HEK293 (cell line): ENCODE data around the gene RNF10.

ENCODE experiments used
- EGR2 ChIP-seq: fragments of 450-650 bp; formaldehyde crosslinking; IDR thresholded peaks from 2 replicates; pipeline ENCODE4 v1.5.1; 2016; ENCODE audit warnings: low read depth, missing biosample characterization, missing genetic modification characterization
- GLI2 ChIP-seq: fragments of 450-650 bp; formaldehyde crosslinking; IDR thresholded peaks from 2 replicates; pipeline ENCODE4; 2017; ENCODE audit warnings: missing biosample characterization, missing genetic modification characterization, low read depth, borderline replicate concordance
- HOXD13 ChIP-seq: sonication (generic); formaldehyde crosslinking; IDR thresholded peaks from 2 replicates; pipeline ENCODE4 v1.8.0; 2022; ENCODE audit warnings: missing genetic modification reagents, borderline replicate concordance
- MYNN ChIP-seq: fragments of 450-650 bp; formaldehyde crosslinking; IDR thresholded peaks from 2 replicates; pipeline ENCODE4 v1.5.1; 2016; ENCODE audit warnings: missing biosample characterization, missing genetic modification characterization, borderline replicate concordance
- OSR2 ChIP-seq: fragments of 450-650 bp; formaldehyde crosslinking; IDR thresholded peaks from 2 replicates; pipeline ENCODE4 v1.5.1; 2016; ENCODE audit warnings: missing biosample characterization, missing genetic modification characterization
- ZBTB17 ChIP-seq: fragments of 450-650 bp; formaldehyde crosslinking; IDR thresholded peaks from 2 replicates; pipeline ENCODE4 v1.5.1; 2016; ENCODE audit warnings: missing biosample characterization, missing genetic modification characterization
- ZNF10 ChIP-seq: fragments of 450-650 bp; formaldehyde crosslinking; IDR thresholded peaks from 2 replicates; pipeline ENCODE4 v1.5.1; 2017; ENCODE audit warnings: missing biosample characterization, missing genetic modification characterization
- ZNF112 ChIP-seq: fragments of 450-650 bp; formaldehyde crosslinking; IDR thresholded peaks from 2 replicates; pipeline ENCODE4 v1.5.0; 2017; ENCODE audit warnings: missing biosample characterization, missing genetic modification characterization
- ZNF132 ChIP-seq: fragments of 450-650 bp; formaldehyde crosslinking; IDR thresholded peaks from 2 replicates; pipeline ENCODE4 v1.5.1; 2017; ENCODE audit warnings: missing biosample characterization, missing genetic modification characterization, borderline replicate concordance
- ZNF221 ChIP-seq: fragments of 450-650 bp; formaldehyde crosslinking; IDR thresholded peaks from 2 replicates; pipeline ENCODE4 v1.5.1; 2017; ENCODE audit warnings: missing biosample characterization, missing genetic modification characterization, borderline replicate concordance
- ZNF266 ChIP-seq: fragments of 450-650 bp; formaldehyde crosslinking; IDR thresholded peaks from 2 replicates; pipeline ENCODE4 v1.5.1; 2016; ENCODE audit warnings: missing biosample characterization, missing genetic modification characterization, low read depth
- ZNF302 ChIP-seq: fragments of 450-650 bp; formaldehyde crosslinking; IDR thresholded peaks from 2 replicates; pipeline ENCODE4 v1.5.1; 2016; ENCODE audit warnings: missing biosample characterization, missing genetic modification characterization, low read depth
- ZNF529 ChIP-seq: fragments of 450-650 bp; formaldehyde crosslinking; IDR thresholded peaks from 2 replicates; pipeline ENCODE4 v1.5.1; 2017; ENCODE audit warnings: missing genetic modification characterization, missing biosample characterization; ENCODE audit not compliant: insufficient replicate concordance
- ZNF549 ChIP-seq: fragments of 450-650 bp; IDR thresholded peaks from 2 replicates; pipeline ENCODE4 v1.5.1; 2018; ENCODE audit warnings: missing biosample characterization, missing genetic modification characterization, mild to moderate bottlenecking, inconsistent platforms, moderate library complexity
- ZNF624 ChIP-seq: fragments of 450-650 bp; formaldehyde crosslinking; IDR thresholded peaks from 2 replicates; pipeline ENCODE4 v1.5.1; 2017; ENCODE audit warnings: missing biosample characterization, missing genetic modification characterization
- ZNF629 ChIP-seq: fragments of 450-650 bp; formaldehyde crosslinking; IDR thresholded peaks from 2 replicates; pipeline ENCODE4 v1.5.1; 2017; ENCODE audit warnings: missing biosample characterization, missing genetic modification characterization
- ZNF791 ChIP-seq: fragments of 450-650 bp; formaldehyde crosslinking; IDR thresholded peaks from 2 replicates; pipeline ENCODE4 v1.5.1; 2016; ENCODE audit warnings: missing biosample characterization, missing genetic modification characterization
- ZNF830 ChIP-seq: fragments of 450-650 bp; IDR thresholded peaks from 2 replicates; pipeline ENCODE4 v1.5.0; 2018; ENCODE audit warnings: missing biosample characterization, missing genetic modification characterization, low read depth, mild to moderate bottlenecking, moderate library complexity
- ZNF843 ChIP-seq: fragments of 450-650 bp; formaldehyde crosslinking; IDR thresholded peaks from 2 replicates; pipeline ENCODE4 v1.5.1; 2016; ENCODE audit warnings: missing biosample characterization, missing genetic modification characterization
- ZSCAN16 ChIP-seq: fragments of 450-650 bp; formaldehyde crosslinking; IDR thresholded peaks from 2 replicates; pipeline ENCODE4 v1.5.1; 2016; ENCODE audit warnings: missing biosample characterization, missing genetic modification characterization
- ZSCAN30 ChIP-seq: fragments of 450-650 bp; IDR thresholded peaks from 2 replicates; pipeline ENCODE4 v1.5.1; 2018; ENCODE audit warnings: missing biosample characterization, mild to moderate bottlenecking, missing genetic modification characterization, moderate library complexity
- TF ChIP-seq, protein P1 (sequence below): fragments of 450-650 bp; formaldehyde crosslinking; IDR thresholded peaks from 2 replicates; pipeline ENCODE4 v1.5.1; 2016; ENCODE audit warnings: missing biosample characterization, missing genetic modification characterization
- TF ChIP-seq, protein P2 (sequence below): fragments of 450-650 bp; formaldehyde crosslinking; optimal IDR thresholded peaks from 2 replicates; pipeline ENCODE3; 2016; ENCODE audit warnings: missing biosample characterization, mild to moderate bottlenecking, missing genetic modification characterization
- TF ChIP-seq, protein P3 (sequence below): fragments of 450-650 bp; formaldehyde crosslinking; IDR thresholded peaks from 2 replicates; pipeline ENCODE4 v1.5.1; 2016; ENCODE audit warnings: missing biosample characterization, missing genetic modification characterization
- TF ChIP-seq, protein P4 (sequence below): fragments of 450-650 bp; formaldehyde crosslinking; IDR thresholded peaks from 2 replicates; pipeline ENCODE4 v1.5.1; 2016; ENCODE audit warnings: missing biosample characterization, missing genetic modification characterization, borderline replicate concordance
- TF ChIP-seq, protein P5 (sequence below): fragments of 450-650 bp; formaldehyde crosslinking; IDR thresholded peaks from 2 replicates; pipeline ENCODE4 v1.5.1; 2017; ENCODE audit warnings: missing biosample characterization, missing genetic modification characterization
- TF ChIP-seq, protein P6 (sequence below): fragments of 450-650 bp; formaldehyde crosslinking; IDR thresholded peaks from 2 replicates; pipeline ENCODE4 v1.5.1; 2016; ENCODE audit warnings: missing biosample characterization, missing genetic modification characterization

The RNF10 gene

DNA sequence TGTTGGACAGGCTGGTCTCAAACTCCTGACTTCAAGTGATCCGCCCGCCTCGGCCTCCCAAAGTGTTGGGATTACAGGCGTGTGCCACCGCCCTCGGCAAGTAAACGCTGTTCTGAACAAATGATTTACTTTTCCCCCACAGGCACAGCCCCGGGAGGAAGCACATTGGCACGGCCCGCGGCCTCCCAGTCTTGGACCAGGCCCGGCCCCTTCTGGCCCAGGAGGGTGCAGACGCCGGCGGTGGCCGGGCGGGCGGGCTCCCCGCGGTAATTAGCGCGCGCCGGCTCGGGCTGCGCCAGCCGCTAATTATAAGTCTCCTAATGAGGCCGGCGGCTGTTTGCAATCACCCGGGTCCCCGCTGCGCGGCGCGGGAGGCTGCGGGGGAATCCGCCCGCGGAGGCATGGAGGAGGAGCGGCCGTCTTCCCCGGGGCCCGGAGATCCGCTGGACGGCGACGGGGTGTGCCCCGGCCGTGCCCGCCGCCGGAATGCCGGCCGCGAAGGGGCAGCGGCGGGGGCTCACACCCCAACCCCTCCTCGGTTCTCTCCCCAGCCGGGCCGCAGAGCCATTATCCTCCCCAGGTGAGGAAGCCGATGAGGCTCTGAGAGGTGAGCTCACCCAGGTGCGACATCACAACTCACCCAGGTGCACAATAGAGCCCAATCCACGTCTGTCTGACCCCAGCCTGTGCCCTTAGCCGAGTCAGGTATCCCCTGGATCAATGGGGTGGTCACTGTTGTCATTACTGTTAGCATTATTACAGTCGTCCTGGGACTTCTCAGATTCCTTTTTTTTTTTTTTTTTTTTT, 50.4 kb downstream of the RNF10 start (continued):
- TF ChIP-seq, protein P1, sequence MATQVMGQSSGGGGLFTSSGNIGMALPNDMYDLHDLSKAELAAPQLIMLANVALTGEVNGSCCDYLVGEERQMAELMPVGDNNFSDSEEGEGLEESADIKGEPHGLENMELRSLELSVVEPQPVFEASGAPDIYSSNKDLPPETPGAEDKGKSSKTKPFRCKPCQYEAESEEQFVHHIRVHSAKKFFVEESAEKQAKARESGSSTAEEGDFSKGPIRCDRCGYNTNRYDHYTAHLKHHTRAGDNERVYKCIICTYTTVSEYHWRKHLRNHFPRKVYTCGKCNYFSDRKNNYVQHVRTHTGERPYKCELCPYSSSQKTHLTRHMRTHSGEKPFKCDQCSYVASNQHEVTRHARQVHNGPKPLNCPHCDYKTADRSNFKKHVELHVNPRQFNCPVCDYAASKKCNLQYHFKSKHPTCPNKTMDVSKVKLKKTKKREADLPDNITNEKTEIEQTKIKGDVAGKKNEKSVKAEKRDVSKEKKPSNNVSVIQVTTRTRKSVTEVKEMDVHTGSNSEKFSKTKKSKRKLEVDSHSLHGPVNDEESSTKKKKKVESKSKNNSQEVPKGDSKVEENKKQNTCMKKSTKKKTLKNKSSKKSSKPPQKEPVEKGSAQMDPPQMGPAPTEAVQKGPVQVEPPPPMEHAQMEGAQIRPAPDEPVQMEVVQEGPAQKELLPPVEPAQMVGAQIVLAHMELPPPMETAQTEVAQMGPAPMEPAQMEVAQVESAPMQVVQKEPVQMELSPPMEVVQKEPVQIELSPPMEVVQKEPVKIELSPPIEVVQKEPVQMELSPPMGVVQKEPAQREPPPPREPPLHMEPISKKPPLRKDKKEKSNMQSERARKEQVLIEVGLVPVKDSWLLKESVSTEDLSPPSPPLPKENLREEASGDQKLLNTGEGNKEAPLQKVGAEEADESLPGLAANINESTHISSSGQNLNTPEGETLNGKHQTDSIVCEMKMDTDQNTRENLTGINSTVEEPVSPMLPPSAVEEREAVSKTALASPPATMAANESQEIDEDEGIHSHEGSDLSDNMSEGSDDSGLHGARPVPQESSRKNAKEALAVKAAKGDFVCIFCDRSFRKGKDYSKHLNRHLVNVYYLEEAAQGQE (tag by site-specific recombination), result no peak
- TF ChIP-seq ZNF529 (tag by site-specific recombination) (no peak), ZBTB17 (tag by site-specific recombination) (no peak), MYNN (tag by site-specific recombination) (no peak), OSR2 (tag by site-specific recombination) (no peak; the same call in 1 of the 2 replicates), ZNF112 (tag by site-specific recombination) (no peak), ZNF221 (tag by site-specific recombination) (no peak), EGR2 (peak; percentile 53; the same call in 1 of the 2 replicates), ZSCAN16 (tag by site-specific recombination) (no peak), ZNF843 (tag by site-specific recombination) (no peak), HOXD13 (no peak), GLI2 (tag by site-specific recombination) (no peak), ZNF132 (tag by site-specific recombination) (no peak), ZNF10 (tag by site-specific recombination) (no peak; the same call in 1 of the 2 replicates), ZNF302 (tag by site-specific recombination) (no peak), ZNF791 (tag by site-specific recombination) (no peak), ZNF629 (tag by site-specific recombination) (no peak), ZNF624 (no peak), ZSCAN30 (tag by site-specific recombination) (peak; percentile 72), ZNF830 (no peak), ZNF549 (tag by site-specific recombination) (no peak), ZNF266 (no peak)
- TF ChIP-seq, protein P2, sequence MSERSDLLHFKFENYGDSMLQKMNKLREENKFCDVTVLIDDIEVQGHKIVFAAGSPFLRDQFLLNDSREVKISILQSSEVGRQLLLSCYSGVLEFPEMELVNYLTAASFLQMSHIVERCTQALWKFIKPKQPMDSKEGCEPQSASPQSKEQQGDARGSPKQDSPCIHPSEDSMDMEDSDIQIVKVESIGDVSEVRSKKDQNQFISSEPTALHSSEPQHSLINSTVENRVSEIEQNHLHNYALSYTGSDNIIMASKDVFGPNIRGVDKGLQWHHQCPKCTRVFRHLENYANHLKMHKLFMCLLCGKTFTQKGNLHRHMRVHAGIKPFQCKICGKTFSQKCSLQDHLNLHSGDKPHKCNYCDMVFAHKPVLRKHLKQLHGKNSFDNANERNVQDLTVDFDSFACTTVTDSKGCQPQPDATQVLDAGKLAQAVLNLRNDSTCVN (tag by site-specific recombination), result peak; percentile 70
- TF ChIP-seq, protein P3, sequence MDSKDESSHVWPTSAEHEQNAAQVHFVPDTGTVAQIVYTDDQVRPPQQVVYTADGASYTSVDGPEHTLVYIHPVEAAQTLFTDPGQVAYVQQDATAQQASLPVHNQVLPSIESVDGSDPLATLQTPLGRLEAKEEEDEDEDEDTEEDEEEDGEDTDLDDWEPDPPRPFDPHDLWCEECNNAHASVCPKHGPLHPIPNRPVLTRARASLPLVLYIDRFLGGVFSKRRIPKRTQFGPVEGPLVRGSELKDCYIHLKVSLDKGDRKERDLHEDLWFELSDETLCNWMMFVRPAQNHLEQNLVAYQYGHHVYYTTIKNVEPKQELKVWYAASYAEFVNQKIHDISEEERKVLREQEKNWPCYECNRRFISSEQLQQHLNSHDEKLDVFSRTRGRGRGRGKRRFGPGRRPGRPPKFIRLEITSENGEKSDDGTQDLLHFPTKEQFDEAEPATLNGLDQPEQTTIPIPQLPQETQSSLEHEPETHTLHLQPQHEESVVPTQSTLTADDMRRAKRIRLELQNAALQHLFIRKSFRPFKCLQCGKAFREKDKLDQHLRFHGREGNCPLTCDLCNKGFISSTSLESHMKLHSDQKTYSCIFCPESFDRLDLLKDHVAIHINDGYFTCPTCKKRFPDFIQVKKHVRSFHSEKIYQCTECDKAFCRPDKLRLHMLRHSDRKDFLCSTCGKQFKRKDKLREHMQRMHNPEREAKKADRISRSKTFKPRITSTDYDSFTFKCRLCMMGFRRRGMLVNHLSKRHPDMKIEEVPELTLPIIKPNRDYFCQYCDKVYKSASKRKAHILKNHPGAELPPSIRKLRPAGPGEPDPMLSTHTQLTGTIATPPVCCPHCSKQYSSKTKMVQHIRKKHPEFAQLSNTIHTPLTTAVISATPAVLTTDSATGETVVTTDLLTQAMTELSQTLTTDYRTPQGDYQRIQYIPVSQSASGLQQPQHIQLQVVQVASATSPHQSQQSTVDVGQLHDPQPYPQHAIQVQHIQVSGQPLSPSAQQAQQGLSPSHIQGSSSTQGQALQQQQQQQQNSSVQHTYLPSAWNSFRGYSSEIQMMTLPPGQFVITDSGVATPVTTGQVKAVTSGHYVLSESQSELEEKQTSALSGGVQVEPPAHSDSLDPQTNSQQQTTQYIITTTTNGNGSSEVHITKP (tag by site-specific recombination), result peak; percentile 75
- TF ChIP-seq, protein P4, sequence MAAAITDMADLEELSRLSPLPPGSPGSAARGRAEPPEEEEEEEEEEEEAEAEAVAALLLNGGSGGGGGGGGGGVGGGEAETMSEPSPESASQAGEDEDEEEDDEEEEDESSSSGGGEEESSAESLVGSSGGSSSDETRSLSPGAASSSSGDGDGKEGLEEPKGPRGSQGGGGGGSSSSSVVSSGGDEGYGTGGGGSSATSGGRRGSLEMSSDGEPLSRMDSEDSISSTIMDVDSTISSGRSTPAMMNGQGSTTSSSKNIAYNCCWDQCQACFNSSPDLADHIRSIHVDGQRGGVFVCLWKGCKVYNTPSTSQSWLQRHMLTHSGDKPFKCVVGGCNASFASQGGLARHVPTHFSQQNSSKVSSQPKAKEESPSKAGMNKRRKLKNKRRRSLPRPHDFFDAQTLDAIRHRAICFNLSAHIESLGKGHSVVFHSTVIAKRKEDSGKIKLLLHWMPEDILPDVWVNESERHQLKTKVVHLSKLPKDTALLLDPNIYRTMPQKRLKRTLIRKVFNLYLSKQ (tag by site-specific recombination), result no peak
- TF ChIP-seq, protein P5, sequence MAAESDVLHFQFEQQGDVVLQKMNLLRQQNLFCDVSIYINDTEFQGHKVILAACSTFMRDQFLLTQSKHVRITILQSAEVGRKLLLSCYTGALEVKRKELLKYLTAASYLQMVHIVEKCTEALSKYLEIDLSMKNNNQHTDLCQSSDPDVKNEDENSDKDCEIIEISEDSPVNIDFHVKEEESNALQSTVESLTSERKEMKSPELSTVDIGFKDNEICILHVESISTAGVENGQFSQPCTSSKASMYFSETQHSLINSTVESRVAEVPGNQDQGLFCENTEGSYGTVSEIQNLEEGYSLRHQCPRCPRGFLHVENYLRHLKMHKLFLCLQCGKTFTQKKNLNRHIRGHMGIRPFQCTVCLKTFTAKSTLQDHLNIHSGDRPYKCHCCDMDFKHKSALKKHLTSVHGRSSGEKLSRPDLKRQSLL (tag by site-specific recombination), result no peak
- TF ChIP-seq, protein P6, sequence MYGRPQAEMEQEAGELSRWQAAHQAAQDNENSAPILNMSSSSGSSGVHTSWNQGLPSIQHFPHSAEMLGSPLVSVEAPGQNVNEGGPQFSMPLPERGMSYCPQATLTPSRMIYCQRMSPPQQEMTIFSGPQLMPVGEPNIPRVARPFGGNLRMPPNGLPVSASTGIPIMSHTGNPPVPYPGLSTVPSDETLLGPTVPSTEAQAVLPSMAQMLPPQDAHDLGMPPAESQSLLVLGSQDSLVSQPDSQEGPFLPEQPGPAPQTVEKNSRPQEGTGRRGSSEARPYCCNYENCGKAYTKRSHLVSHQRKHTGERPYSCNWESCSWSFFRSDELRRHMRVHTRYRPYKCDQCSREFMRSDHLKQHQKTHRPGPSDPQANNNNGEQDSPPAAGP, result peak; percentile 88
